Fibroblast of lung (primary cell): ENCODE data around the gene GTF3A.

Experiments
- CTCF ChIP-seq, 2 donors: IDR thresholded peaks in 1 of 2; conservative IDR thresholded peaks in 1 of 2; 1 replicate in 1 of 2; 2 replicates in 1 of 2; pipeline ENCODE4 v1.5.1; 2011 to 2012; ENCODE audit warnings: low read length in 2 of 2, control low read depth in 1 of 2, inconsistent platforms in 1 of 2, low read depth in 1 of 2, mild to moderate bottlenecking in 1 of 2
- EZH2 ChIP-seq: IDR thresholded peaks from 2 replicates; pipeline ENCODE4 v1.5.1; 2012; ENCODE audit warnings: low read length, control low read depth, mild to moderate bottlenecking; ENCODE audit errors: missing control alignments

- no peak for TF ChIP-seq CTCF (conservative IDR thresholded peaks at IDR 0.05 in 1 of 2, IDR thresholded peaks at IDR 0.05 in 1 of 2; ENCODE audit: low read depth in 1 of 2, low read length in 2 of 2)
- no peak for TF ChIP-seq EZH2
Measured at GRCh38 chr13:27466513-27466912, 42.1 kb downstream of the GTF3A start.
